ENCODE results near the gene KLF12.

Gene KLF12

GRCh38 chr13:74107598-74107997 is 26.6 kb downstream of the KLF12 start:
- Histone ChIP-seq H2AFZ (ENCODE audit: low read depth, low read length) (no peak overlapping the region), H3K4me1 (ENCODE audit: insufficient read depth, low read length) (peaks cover 3% of the 10 kb centered on the region), H3K9me3 (ENCODE audit: low read length) (peaks cover 2% of the 10 kb centered on the region), H3K36me3 (ENCODE audit: insufficient read depth, low read length) (no peaks in the 10 kb centered on the region), H3K27me3 (ENCODE audit: insufficient read depth, low read length) (no peaks in the 10 kb centered on the region), H3K4me3 (ENCODE audit: low read length) (no peak overlapping the region)

- Histone ChIP-seq H3K9me3 (ENCODE audit: low read length) (peaks cover 9% of the 10 kb centered on the region), H3K4me3 (ENCODE audit: low read length) (no peak overlapping the region), H3K27me3 (ENCODE audit: insufficient read depth, low read length) (no peaks in the 10 kb centered on the region)
Measured at GRCh38 chr13:74105871-74106270, 28.3 kb downstream of the KLF12 start.

GRCh38 chr13:74104661-74105275 is 29.4 kb downstream of the KLF12 start:
- Histone ChIP-seq H2AFZ (ENCODE audit: low read depth, low read length) (no peak overlapping the region), H3K9me3 (ENCODE audit: low read length) (peaks cover 11% of the 10 kb centered on the region), H3K4me1 (ENCODE audit: insufficient read depth, low read length) (no peaks in the 10 kb centered on the region), H3K27me3 (ENCODE audit: insufficient read depth, low read length) (no peaks in the 10 kb centered on the region), H3K4me3 (ENCODE audit: low read length) (no peak overlapping the region), H3K36me3 (ENCODE audit: insufficient read depth, low read length) (no peaks in the 10 kb centered on the region)

More at GRCh38 chr13:74105871-74106270, 28.3 kb downstream of the KLF12 start:
- H3K36me3 ChIP-seq (ENCODE audit: insufficient read depth, low read length), result no peaks in the 10 kb centered on the region
- no peak overlapping the region for H2AFZ ChIP-seq (ENCODE audit: low read depth, low read length)
- no peaks in the 10 kb centered on the region for H3K4me1 ChIP-seq (ENCODE audit: insufficient read depth, low read length)

- no peaks in the 10 kb centered on the region for H3K27me3 ChIP-seq (ENCODE audit: insufficient read depth, low read length)
- H3K9me3 ChIP-seq (ENCODE audit: low read length), result peaks cover 11% of the 10 kb centered on the region
- H3K4me3 ChIP-seq (ENCODE audit: low read length), result no peak overlapping the region
Measured at GRCh38 chr13:74103970-74104555, 30.1 kb downstream of the KLF12 start.

GRCh38 chr13:74103196-74103595 is 31.0 kb downstream of the KLF12 start:
- H3K4me1 ChIP-seq (ENCODE audit: insufficient read depth, low read length), result no peaks in the 10 kb centered on the region
- no peak overlapping the region for H2AFZ ChIP-seq (ENCODE audit: low read depth, low read length)
- no peak overlapping the region for H3K4me3 ChIP-seq (ENCODE audit: low read length)
- no peaks in the 10 kb centered on the region for H3K27me3 ChIP-seq (ENCODE audit: insufficient read depth, low read length)
- peaks cover 10% of the 10 kb centered on the region for H3K9me3 ChIP-seq (ENCODE audit: low read length)
- no peaks in the 10 kb centered on the region for H3K36me3 ChIP-seq (ENCODE audit: insufficient read depth, low read length)

More at GRCh38 chr13:74103970-74104555, 30.1 kb downstream of the KLF12 start:
- H3K36me3 ChIP-seq (ENCODE audit: insufficient read depth, low read length), result no peaks in the 10 kb centered on the region
- H2AFZ ChIP-seq (ENCODE audit: low read depth, low read length), result no peak overlapping the region
- no peaks in the 10 kb centered on the region for H3K4me1 ChIP-seq (ENCODE audit: insufficient read depth, low read length)

GRCh38 chr13:74102691-74103090 is 31.5 kb downstream of the KLF12 start:
- peaks cover 10% of the 10 kb centered on the region for H3K9me3 ChIP-seq (ENCODE audit: low read length)
- H3K4me3 ChIP-seq (ENCODE audit: low read length), result no peak overlapping the region
- H2AFZ ChIP-seq (ENCODE audit: low read depth, low read length), result no peak overlapping the region
- H3K36me3 ChIP-seq (ENCODE audit: insufficient read depth, low read length), result no peaks in the 10 kb centered on the region
- no peaks in the 10 kb centered on the region for H3K4me1 ChIP-seq (ENCODE audit: insufficient read depth, low read length)
- no peaks in the 10 kb centered on the region for H3K27me3 ChIP-seq (ENCODE audit: insufficient read depth, low read length)

- Histone ChIP-seq H3K9me3 (ENCODE audit: low read length) (peaks cover 10% of the 10 kb centered on the region), H2AFZ (ENCODE audit: low read depth, low read length) (no peak overlapping the region), H3K4me3 (ENCODE audit: low read length) (no peak overlapping the region), H3K27me3 (ENCODE audit: insufficient read depth, low read length) (no peaks in the 10 kb centered on the region), H3K4me1 (ENCODE audit: insufficient read depth, low read length) (no peaks in the 10 kb centered on the region), H3K36me3 (ENCODE audit: insufficient read depth, low read length) (no peaks in the 10 kb centered on the region)
Measured at GRCh38 chr13:74101436-74101835, 32.8 kb downstream of the KLF12 start.

GRCh38 chr13:74098077-74098476 is 36.1 kb downstream of the KLF12 start:
- peaks cover 10% of the 10 kb centered on the region for H3K9me3 ChIP-seq (ENCODE audit: low read length)
- H3K4me1 ChIP-seq (ENCODE audit: insufficient read depth, low read length), result no peaks in the 10 kb centered on the region

GRCh38 chr13:74097116-74097515 is 37.1 kb downstream of the KLF12 start:
- H2AFZ ChIP-seq (ENCODE audit: low read depth, low read length), result no peak overlapping the region
- H3K4me3 ChIP-seq (ENCODE audit: low read length), result no peak overlapping the region
- peaks cover 7% of the 10 kb centered on the region for H3K9me3 ChIP-seq (ENCODE audit: low read length)
- H3K27me3 ChIP-seq (ENCODE audit: insufficient read depth, low read length), result no peaks in the 10 kb centered on the region
- no peaks in the 10 kb centered on the region for H3K4me1 ChIP-seq (ENCODE audit: insufficient read depth, low read length)
- no peaks in the 10 kb centered on the region for H3K36me3 ChIP-seq (ENCODE audit: insufficient read depth, low read length)

More at GRCh38 chr13:74098077-74098476, 36.1 kb downstream of the KLF12 start:
- H3K27me3 ChIP-seq (ENCODE audit: insufficient read depth, low read length), result no peaks in the 10 kb centered on the region
- no peak overlapping the region for H2AFZ ChIP-seq (ENCODE audit: low read depth, low read length)
- no peak overlapping the region for H3K4me3 ChIP-seq (ENCODE audit: low read length)
- no peaks in the 10 kb centered on the region for H3K36me3 ChIP-seq (ENCODE audit: insufficient read depth, low read length)

- Histone ChIP-seq H3K4me1 (ENCODE audit: insufficient read depth, low read length) (peaks cover 2% of the 10 kb centered on the region), H3K36me3 (ENCODE audit: insufficient read depth, low read length) (no peaks in the 10 kb centered on the region), H3K9me3 (ENCODE audit: low read length) (no peaks in the 10 kb centered on the region), H3K27me3 (ENCODE audit: insufficient read depth, low read length) (no peaks in the 10 kb centered on the region), H3K4me3 (ENCODE audit: low read length) (no peak overlapping the region), H2AFZ (ENCODE audit: low read depth, low read length) (no peak overlapping the region)
Measured at GRCh38 chr13:74093691-74094090, 40.5 kb downstream of the KLF12 start.

- Histone ChIP-seq H2AFZ (ENCODE audit: low read depth, low read length) (no peak overlapping the region), H3K36me3 (ENCODE audit: insufficient read depth, low read length) (no peaks in the 10 kb centered on the region), H3K4me1 (ENCODE audit: insufficient read depth, low read length) (peaks cover 8% of the 10 kb centered on the region), H3K4me3 (ENCODE audit: low read length) (no peak overlapping the region), H3K9me3 (ENCODE audit: low read length) (no peaks in the 10 kb centered on the region), H3K27me3 (ENCODE audit: insufficient read depth, low read length) (no peaks in the 10 kb centered on the region)
Measured at GRCh38 chr13:74092711-74093110, 41.5 kb downstream of the KLF12 start.

- Histone ChIP-seq H2AFZ (ENCODE audit: low read depth, low read length) (no peak overlapping the region), H3K4me3 (ENCODE audit: low read length) (no peak overlapping the region), H3K4me1 (ENCODE audit: insufficient read depth, low read length) (peaks cover 11% of the 10 kb centered on the region), H3K36me3 (ENCODE audit: insufficient read depth, low read length) (no peaks in the 10 kb centered on the region), H3K27me3 (ENCODE audit: insufficient read depth, low read length) (no peaks in the 10 kb centered on the region), H3K9me3 (ENCODE audit: low read length) (no peaks in the 10 kb centered on the region)
Measured at GRCh38 chr13:74090869-74091605, 43.2 kb downstream of the KLF12 start.

- peaks cover 11% of the 10 kb centered on the region for H3K4me1 ChIP-seq (ENCODE audit: insufficient read depth, low read length)
Measured at GRCh38 chr13:74090397-74090796, 43.8 kb downstream of the KLF12 start.

More at GRCh38 chr13:74090397-74090796, 43.8 kb downstream of the KLF12 start:
- Histone ChIP-seq H3K4me3 (ENCODE audit: low read length) (no peak overlapping the region), H3K36me3 (ENCODE audit: insufficient read depth, low read length) (no peaks in the 10 kb centered on the region), H2AFZ (ENCODE audit: low read depth, low read length) (no peak overlapping the region), H3K9me3 (ENCODE audit: low read length) (no peaks in the 10 kb centered on the region), H3K27me3 (ENCODE audit: insufficient read depth, low read length) (no peaks in the 10 kb centered on the region)
